Measurements from ENCODE around the gene ZNF789. TPM values are rescaled to one million over a fixed set of nuclear protein-coding genes. Genes with fewer than 3 reads are reported as not detected.
A peak's percentile ranks its signal among the peaks of the same experiment; 100 is the strongest.

The ZNF789 gene
- total RNA-seq, 2 experiments from 2014 or later = 11.5 to 13.5 TPM

GRCh38 chr7:99504281-99504602 lies 31.6 kb downstream of the ZNF789 start:
- Mint-ChIP-seq H3K36me3 (ENCODE audit: low read depth) (peaks cover 15% of the 10 kb centered on the region), H3K27me3 (no peaks in the 10 kb centered on the region), H3K27ac (peak overlapping the region; percentile 95), H3K4me3 (peak overlapping the region; percentile 100), H3K4me1 (ENCODE audit: low read depth) (peaks cover 42% of the 10 kb centered on the region), H3K9me3 (no peaks in the 10 kb centered on the region)
- H3K4me3 ChIP-seq (ENCODE audit: low read length) = peak overlapping the region; percentile 90
- intact Hi-C loops (cut with DNase I, micrococcal nuclease) = loop anchor here (2.0 to 10.0 kb wide), 5 partner anchors 31 to 511 kb away; partner anchors contain the start of genes BUD31 (in 1 of the 2), PDAP1 (in 1 of the 2), ZKSCAN1 (in 1 of the 2) and ZNF655 (in 1 of the 2)
- H3K9me3 ChIP-seq (ENCODE audit: control insufficient read depth in 1 of 2, insufficient read depth in 1 of 2, low read length in 2 of 2) = no peaks in the 10 kb centered on the region
- no peak for DNase-seq
- no peaks in the 10 kb centered on the region for H3K36me3 ChIP-seq (ENCODE audit: insufficient read depth, low read length)
- H3K4me1 ChIP-seq (ENCODE audit: insufficient read depth, low read length) = peaks cover 42% of the 10 kb centered on the region
- H3K27me3 ChIP-seq (ENCODE audit: control insufficient read depth in 1 of 2, insufficient read depth in 2 of 2, low read length in 2 of 2) = no peaks in the 10 kb centered on the region
- peak overlapping the region; percentile 93 for H3K27ac ChIP-seq (ENCODE audit: low read depth in 1 of 2, low read length in 2 of 2)
- ATAC-seq (ENCODE audit: poor library complexity) = no peak
- TF ChIP-seq, protein P1, sequence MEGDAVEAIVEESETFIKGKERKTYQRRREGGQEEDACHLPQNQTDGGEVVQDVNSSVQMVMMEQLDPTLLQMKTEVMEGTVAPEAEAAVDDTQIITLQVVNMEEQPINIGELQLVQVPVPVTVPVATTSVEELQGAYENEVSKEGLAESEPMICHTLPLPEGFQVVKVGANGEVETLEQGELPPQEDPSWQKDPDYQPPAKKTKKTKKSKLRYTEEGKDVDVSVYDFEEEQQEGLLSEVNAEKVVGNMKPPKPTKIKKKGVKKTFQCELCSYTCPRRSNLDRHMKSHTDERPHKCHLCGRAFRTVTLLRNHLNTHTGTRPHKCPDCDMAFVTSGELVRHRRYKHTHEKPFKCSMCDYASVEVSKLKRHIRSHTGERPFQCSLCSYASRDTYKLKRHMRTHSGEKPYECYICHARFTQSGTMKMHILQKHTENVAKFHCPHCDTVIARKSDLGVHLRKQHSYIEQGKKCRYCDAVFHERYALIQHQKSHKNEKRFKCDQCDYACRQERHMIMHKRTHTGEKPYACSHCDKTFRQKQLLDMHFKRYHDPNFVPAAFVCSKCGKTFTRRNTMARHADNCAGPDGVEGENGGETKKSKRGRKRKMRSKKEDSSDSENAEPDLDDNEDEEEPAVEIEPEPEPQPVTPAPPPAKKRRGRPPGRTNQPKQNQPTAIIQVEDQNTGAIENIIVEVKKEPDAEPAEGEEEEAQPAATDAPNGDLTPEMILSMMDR (IDR thresholded peaks at IDR 0.05) = no peak
- ChIA-PET POLR2A (interaction anchor here (0.6 to 3.4 kb wide), 21 partner anchors 8 to 924 kb away, joined by 3 to 88 read pairs (median 6); partner anchors contain the start of genes ATP5MF, BUD31, FAM200A and MEPCE), CTCF (interaction anchor here (1.5 kb wide), 1 partner anchor 76 kb away, joined by 5 read pairs; no protein-coding TSS in a partner anchor)

GRCh38 chr7:99504603-99505323 lies 32.1 kb downstream of the ZNF789 start, which contains the start of gene ZKSCAN5:
Gene ZKSCAN5 (plus strand): TSS chr7:99504662. CDS start chr7:99506045, 1,383 bp downstream.
- intact Hi-C loops (cut with DNase I, micrococcal nuclease) = loop anchor here (2.0 to 10.0 kb wide), 5 partner anchors 32 to 510 kb away; partner anchors contain the start of genes BUD31 (in 1 of the 2), PDAP1 (in 1 of the 2), ZKSCAN1 (in 1 of the 2) and ZNF655 (in 1 of the 2)

DNA sequence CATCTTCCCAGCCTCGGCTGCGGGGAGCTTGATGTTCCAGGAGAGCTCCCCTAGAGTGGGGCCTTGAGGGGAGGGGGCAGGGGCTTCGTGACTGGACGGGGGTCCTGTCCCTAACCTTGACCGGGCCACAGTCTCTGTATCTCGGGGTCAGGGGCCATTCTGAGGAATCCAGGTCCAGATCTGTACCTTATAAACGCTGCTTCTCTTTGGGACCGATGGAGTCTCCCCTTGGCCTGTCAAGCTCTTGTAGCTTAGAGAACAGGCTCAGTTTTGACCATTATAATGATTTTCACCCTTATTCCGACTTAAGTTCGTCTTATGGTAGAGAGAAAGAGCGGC lies 32.6 kb downstream of the ZNF789 start:
- Mint-ChIP-seq H3K9me3 (no peaks in the 10 kb centered on the region), H3K27ac (peak overlapping the region; percentile 95), H3K36me3 (ENCODE audit: low read depth) (peaks cover 5% of the 10 kb centered on the region), H3K4me1 (ENCODE audit: low read depth) (peaks cover 34% of the 10 kb centered on the region), H3K4me3 (peak overlapping the region; percentile 100), H3K27me3 (no peaks in the 10 kb centered on the region)
- DNase-seq (no peak), ATAC-seq (ENCODE audit: poor library complexity) (no peak)
- TF ChIP-seq, protein P1 (IDR thresholded peaks at IDR 0.05) = no peak
- ChIA-PET POLR2A (interaction anchor here (0.5 to 3.4 kb wide), 22 partner anchors 9 to 923 kb away, joined by 3 to 88 read pairs (median 6); partner anchors contain the start of genes ATP5MF, BUD31, FAM200A and MEPCE), CTCF (interaction anchor here (0.6 to 1.5 kb wide), 2 partner anchors 32 to 75 kb away, joined by 3 to 5 read pairs; no protein-coding TSS in a partner anchor)
- intact Hi-C loops (cut with DNase I, micrococcal nuclease) = loop anchor here (2.0 to 10.0 kb wide), 5 partner anchors 32 to 510 kb away; partner anchors contain the start of genes BUD31 (in 1 of the 2), PDAP1 (in 1 of the 2), ZKSCAN1 (in 1 of the 2) and ZNF655 (in 1 of the 2)
- H3K4me3 ChIP-seq (ENCODE audit: low read length) = peak overlapping the region; percentile 90
- peak overlapping the region; percentile 93 for H3K27ac ChIP-seq (ENCODE audit: low read depth in 1 of 2, low read length in 2 of 2)
- H3K36me3 ChIP-seq (ENCODE audit: insufficient read depth, low read length) = no peaks in the 10 kb centered on the region
- peaks cover 42% of the 10 kb centered on the region for H3K4me1 ChIP-seq (ENCODE audit: insufficient read depth, low read length)
- H3K27me3 ChIP-seq (ENCODE audit: control insufficient read depth in 1 of 2, insufficient read depth in 2 of 2, low read length in 2 of 2) = no peaks in the 10 kb centered on the region
- no peaks in the 10 kb centered on the region for H3K9me3 ChIP-seq (ENCODE audit: control insufficient read depth in 1 of 2, insufficient read depth in 1 of 2, low read length in 2 of 2)

More at GRCh38 chr7:99504603-99505323, 32.1 kb downstream of the ZNF789 start, which contains the start of gene ZKSCAN5:
- ChIA-PET CTCF (interaction anchor here (0.6 to 1.5 kb wide), 2 partner anchors 31 to 76 kb away, joined by 3 to 5 read pairs; no protein-coding TSS in a partner anchor), POLR2A (interaction anchor here (0.5 to 3.4 kb wide), 24 partner anchors 9 to 924 kb away, joined by 3 to 88 read pairs (median 6); partner anchors contain the start of genes ATP5MF, BUD31, FAM200A and MEPCE)
- TF ChIP-seq, protein P1 (IDR thresholded peaks at IDR 0.05) = peak; percentile 16
- peaks cover 10% of the 10 kb centered on the region for H3K36me3 Mint-ChIP-seq (ENCODE audit: low read depth)
- DNase-seq = peak; percentile 94 to 98 (median 97)
- peaks cover 38% of the 10 kb centered on the region for H3K4me1 Mint-ChIP-seq (ENCODE audit: low read depth)
- Histone ChIP-seq H3K4me3 (ENCODE audit: low read length) (peak within 1 kb of the TSS; percentile 90), H3K36me3 (ENCODE audit: insufficient read depth, low read length) (no peaks in the 10 kb centered on the region), H3K4me1 (ENCODE audit: insufficient read depth, low read length) (peaks cover 42% of the 10 kb centered on the region), H3K27ac (ENCODE audit: low read depth in 1 of 2, low read length in 2 of 2) (peak within 1 kb of the TSS; percentile 93), H3K9me3 (ENCODE audit: control insufficient read depth in 1 of 2, insufficient read depth in 1 of 2, low read length in 2 of 2) (no peaks in the 10 kb centered on the region), H3K27me3 (ENCODE audit: control insufficient read depth in 1 of 2, insufficient read depth in 2 of 2, low read length in 2 of 2) (no peaks in the 10 kb centered on the region)
- peak within 1 kb of the TSS; percentile 100 for H3K4me3 Mint-ChIP-seq
- H3K27me3 Mint-ChIP-seq = no peaks in the 10 kb centered on the region
- H3K9me3 Mint-ChIP-seq = no peaks in the 10 kb centered on the region
- peak within 1 kb of the TSS; percentile 95 for H3K27ac Mint-ChIP-seq
- ATAC-seq (ENCODE audit: poor library complexity) = peak; percentile 85

Measured in CD4-positive, alpha-beta T cell (primary cell).